Measurements from ENCODE around the gene HFM1.
A peak's percentile ranks its signal among the peaks of the same experiment; 100 is the strongest.
"Not testable (repeated sequence)": the region's sequence is repeated elsewhere in the genome, so short reads cannot be mapped to it uniquely, and the experiment has no call there.

Gene HFM1, protein sequence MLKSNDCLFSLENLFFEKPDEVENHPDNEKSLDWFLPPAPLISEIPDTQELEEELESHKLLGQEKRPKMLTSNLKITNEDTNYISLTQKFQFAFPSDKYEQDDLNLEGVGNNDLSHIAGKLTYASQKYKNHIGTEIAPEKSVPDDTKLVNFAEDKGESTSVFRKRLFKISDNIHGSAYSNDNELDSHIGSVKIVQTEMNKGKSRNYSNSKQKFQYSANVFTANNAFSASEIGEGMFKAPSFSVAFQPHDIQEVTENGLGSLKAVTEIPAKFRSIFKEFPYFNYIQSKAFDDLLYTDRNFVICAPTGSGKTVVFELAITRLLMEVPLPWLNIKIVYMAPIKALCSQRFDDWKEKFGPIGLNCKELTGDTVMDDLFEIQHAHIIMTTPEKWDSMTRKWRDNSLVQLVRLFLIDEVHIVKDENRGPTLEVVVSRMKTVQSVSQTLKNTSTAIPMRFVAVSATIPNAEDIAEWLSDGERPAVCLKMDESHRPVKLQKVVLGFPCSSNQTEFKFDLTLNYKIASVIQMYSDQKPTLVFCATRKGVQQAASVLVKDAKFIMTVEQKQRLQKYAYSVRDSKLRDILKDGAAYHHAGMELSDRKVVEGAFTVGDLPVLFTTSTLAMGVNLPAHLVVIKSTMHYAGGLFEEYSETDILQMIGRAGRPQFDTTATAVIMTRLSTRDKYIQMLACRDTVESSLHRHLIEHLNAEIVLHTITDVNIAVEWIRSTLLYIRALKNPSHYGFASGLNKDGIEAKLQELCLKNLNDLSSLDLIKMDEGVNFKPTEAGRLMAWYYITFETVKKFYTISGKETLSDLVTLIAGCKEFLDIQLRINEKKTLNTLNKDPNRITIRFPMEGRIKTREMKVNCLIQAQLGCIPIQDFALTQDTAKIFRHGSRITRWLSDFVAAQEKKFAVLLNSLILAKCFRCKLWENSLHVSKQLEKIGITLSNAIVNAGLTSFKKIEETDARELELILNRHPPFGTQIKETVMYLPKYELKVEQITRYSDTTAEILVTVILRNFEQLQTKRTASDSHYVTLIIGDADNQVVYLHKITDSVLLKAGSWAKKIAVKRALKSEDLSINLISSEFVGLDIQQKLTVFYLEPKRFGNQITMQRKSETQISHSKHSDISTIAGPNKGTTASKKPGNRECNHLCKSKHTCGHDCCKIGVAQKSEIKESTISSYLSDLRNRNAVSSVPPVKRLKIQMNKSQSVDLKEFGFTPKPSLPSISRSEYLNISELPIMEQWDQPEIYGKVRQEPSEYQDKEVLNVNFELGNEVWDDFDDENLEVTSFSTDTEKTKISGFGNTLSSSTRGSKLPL (N-terminal part only)

DNA sequence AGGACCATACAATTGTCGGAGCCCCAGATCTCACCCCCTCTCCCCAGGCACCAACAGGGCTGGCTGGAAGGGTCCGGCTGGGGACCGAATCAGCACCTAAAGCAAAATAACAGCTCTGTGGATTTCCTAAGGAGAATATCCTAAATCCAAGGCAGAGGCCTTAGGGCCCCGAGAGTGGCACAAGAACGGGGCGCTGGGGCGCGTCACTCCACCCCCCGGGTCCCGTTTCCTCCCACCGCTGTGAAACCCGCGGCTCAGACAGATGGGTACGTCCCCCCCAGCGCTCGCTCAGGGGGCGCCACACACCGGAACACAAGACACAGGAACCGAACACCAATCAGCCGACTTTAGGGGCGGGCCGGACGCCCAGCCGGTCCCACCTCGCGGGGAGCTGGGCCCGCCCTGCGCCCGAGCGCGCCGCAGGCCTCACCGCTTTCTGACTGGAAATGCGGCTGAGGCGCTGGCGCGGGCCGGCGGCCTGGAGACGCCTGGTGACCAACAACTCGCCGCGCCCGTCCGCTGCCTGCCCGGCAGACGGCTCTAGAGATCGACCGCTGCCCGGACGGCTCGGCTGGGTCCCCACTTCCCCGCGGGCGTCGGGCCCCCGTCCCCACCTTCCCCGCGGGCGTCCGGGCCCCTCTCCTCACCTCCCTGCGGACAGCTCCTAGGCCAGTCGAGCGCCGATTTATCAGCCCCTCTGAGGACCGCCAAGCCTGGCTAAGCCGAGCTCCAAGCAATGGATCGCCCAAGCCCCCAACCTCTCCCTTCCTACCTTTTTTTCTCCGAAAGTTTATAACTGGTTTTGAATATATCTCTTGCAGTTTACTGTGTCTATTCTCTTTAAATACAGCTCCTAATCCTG lies at the start of gene HFM1:
TSS of gene HFM1 (minus strand) at position 687 of the 862 bp plus-strand sequence. CDS start 3,755 bp downstream, outside the sequence.
- peak within 1 kb of the TSS; percentile 56 for H3K4me3 ChIP-seq (ENCODE audit: low read depth, low read length)
- peak; percentile 83 for DNase-seq (ENCODE audit: low read depth)
- TF ChIP-seq POLR2A (IDR thresholded peaks at IDR 0.05; ENCODE audit: extremely low read depth, insufficient read length) (peak; percentile 48), MYC (IDR thresholded peaks at IDR 0.05; ENCODE audit: low read depth, low read length) (no peak)
- TF ChIP-seq, protein P1, sequence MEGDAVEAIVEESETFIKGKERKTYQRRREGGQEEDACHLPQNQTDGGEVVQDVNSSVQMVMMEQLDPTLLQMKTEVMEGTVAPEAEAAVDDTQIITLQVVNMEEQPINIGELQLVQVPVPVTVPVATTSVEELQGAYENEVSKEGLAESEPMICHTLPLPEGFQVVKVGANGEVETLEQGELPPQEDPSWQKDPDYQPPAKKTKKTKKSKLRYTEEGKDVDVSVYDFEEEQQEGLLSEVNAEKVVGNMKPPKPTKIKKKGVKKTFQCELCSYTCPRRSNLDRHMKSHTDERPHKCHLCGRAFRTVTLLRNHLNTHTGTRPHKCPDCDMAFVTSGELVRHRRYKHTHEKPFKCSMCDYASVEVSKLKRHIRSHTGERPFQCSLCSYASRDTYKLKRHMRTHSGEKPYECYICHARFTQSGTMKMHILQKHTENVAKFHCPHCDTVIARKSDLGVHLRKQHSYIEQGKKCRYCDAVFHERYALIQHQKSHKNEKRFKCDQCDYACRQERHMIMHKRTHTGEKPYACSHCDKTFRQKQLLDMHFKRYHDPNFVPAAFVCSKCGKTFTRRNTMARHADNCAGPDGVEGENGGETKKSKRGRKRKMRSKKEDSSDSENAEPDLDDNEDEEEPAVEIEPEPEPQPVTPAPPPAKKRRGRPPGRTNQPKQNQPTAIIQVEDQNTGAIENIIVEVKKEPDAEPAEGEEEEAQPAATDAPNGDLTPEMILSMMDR (IDR thresholded peaks at IDR 0.05; ENCODE audit: low read depth, low read length) = no peak
- TF ChIP-seq, protein P2, sequence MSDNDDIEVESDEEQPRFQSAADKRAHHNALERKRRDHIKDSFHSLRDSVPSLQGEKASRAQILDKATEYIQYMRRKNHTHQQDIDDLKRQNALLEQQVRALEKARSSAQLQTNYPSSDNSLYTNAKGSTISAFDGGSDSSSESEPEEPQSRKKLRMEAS (IDR thresholded peaks at IDR 0.05; ENCODE audit: low read depth, low read length) = no peak; the same call in 1 of the 2 replicates

DNA sequence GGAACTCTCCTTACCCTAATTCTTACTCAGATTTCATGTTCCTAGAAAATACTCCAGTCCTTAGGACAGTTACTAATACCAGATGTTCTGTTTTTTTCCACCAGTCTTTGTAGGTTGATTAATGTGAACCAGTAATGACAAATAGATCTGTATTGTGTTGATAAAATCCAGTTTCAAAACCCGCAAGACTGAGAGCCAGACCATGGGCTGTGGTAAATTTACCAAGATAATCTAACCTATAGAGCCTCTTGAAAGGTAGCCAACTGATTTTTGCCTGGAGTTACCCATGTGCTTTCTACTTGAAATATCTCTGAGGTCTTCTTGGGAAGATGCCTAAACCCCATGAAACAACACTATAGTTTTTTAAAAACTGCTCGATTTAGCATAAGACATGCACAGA lies 49.5 kb upstream of the HFM1 start:
- H3K4me3 ChIP-seq (ENCODE audit: low read depth, low read length) = no peak overlapping the region
- no peak for DNase-seq (ENCODE audit: low read depth)
- TF ChIP-seq, protein P1 (IDR thresholded peaks at IDR 0.05; ENCODE audit: low read depth, low read length) = no peak
- TF ChIP-seq POLR2A (IDR thresholded peaks at IDR 0.05; ENCODE audit: extremely low read depth, insufficient read length) (no peak), MYC (IDR thresholded peaks at IDR 0.05; ENCODE audit: low read depth, low read length) (no peak)
- TF ChIP-seq, protein P2 (IDR thresholded peaks at IDR 0.05; ENCODE audit: low read depth, low read length) = no peak

DNA sequence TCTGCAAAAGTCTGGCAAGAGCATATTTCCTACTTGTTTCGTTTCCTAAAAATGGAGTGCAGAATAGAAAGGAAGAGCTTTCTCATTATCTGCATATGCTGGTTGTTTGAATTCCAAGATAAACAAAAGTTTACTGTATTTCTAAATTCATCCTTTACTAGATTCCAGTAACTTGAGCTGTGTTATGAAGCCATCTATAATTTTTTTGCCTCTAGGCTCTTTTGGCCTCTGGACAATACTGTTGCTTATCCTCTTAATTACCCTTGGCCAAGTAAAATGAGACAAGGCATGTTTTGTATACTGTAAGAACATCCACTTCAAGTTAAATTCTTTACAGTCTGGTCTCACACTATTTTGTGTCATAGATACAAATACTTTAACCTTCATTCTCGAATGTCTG lies 45.6 kb upstream of the HFM1 start:
- no peak for TF ChIP-seq MYC (IDR thresholded peaks at IDR 0.05; ENCODE audit: low read depth, low read length)
- TF ChIP-seq, protein P1 (IDR thresholded peaks at IDR 0.05; ENCODE audit: low read depth, low read length) = no peak
- no peak for TF ChIP-seq POLR2A (IDR thresholded peaks at IDR 0.05; ENCODE audit: extremely low read depth, insufficient read length)
- TF ChIP-seq, protein P2 (IDR thresholded peaks at IDR 0.05; ENCODE audit: low read depth, low read length) = no peak
- DNase-seq (ENCODE audit: low read depth) = no peak
- H3K4me3 ChIP-seq (ENCODE audit: low read depth, low read length) = no peak overlapping the region

DNA sequence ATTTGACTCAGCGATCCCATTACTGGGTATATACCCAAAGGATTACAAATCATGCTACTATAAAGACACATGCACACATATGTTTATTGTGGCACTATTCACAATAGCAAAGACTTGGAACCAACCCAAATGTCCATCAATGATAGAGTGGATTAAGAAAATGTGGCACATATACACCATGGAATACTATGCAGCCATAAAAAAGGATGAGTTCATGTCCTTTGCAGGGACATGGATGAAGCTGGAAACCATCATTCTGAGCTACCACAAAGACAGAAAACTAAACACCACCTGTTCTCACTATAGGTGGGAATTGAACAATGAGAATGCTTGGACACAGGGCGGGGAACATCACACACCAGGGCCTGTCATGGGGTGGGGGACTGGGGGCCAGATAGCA lies 43.1 kb upstream of the HFM1 start:
- H3K4me3 ChIP-seq (ENCODE audit: low read depth, low read length) = not testable (repeated sequence)

DNA sequence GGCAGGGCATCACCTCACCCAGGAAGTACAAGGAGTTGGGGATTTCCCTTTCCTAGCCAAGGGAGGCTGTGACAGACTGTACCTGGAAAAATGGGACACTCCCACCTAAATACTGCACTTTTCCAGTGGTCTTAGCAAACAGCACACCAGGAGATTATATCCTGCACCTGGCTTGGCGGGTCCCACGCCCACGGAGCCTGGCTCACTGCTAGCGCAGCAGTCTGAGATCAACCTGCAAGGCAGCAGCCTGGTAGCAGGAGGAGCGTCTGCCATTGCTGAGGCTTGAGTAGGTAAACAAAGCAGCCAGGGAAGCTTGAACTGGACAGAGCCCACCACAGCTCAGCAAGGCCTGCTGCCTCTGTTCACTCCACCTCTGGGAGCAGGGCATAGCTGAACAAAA lies 37.3 kb upstream of the HFM1 start:
- not testable (repeated sequence) for DNase-seq (ENCODE audit: low read depth); H3K4me3 ChIP-seq (ENCODE audit: low read depth, low read length)

More for the DNA sequence above, 43.1 kb upstream of the HFM1 start:
- DNase-seq (ENCODE audit: low read depth) = not testable (repeated sequence)

DNA sequence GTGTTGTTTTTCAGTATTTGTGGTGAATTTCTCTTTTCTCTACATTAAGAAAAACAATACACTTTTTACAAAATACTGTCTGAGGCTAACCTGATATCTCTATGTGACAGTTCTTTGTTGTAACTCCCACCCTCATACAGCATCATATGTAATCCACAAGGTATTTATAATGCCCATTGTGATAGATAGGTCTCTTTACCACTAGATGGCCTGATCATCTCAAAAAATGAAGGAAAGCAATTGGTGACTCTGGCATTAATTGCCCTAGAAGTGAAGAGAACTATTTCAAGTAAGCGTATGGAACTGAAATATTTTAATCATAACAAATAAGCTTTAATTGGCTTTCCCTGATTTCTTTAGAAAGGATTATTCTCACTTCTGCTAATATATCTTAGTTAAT lies 36.2 kb upstream of the HFM1 start:
- TF ChIP-seq, protein P1 (IDR thresholded peaks at IDR 0.05; ENCODE audit: low read depth, low read length) = peak; percentile 13
- TF ChIP-seq POLR2A (IDR thresholded peaks at IDR 0.05; ENCODE audit: extremely low read depth, insufficient read length) = no peak
- TF ChIP-seq, protein P2 (IDR thresholded peaks at IDR 0.05; ENCODE audit: low read depth, low read length) = no peak
- TF ChIP-seq MYC (IDR thresholded peaks at IDR 0.05; ENCODE audit: low read depth, low read length) = no peak
- H3K4me3 ChIP-seq (ENCODE audit: low read depth, low read length) = no peak overlapping the region
- DNase-seq (ENCODE audit: low read depth) = peak; percentile 40
